ENCODE results near the gene SLC29A4.
"Not testable (repeated sequence)": the region's sequence is repeated elsewhere in the genome, so short reads cannot be mapped to it uniquely, and the experiment has no call there.

The SLC29A4 gene

DNA sequence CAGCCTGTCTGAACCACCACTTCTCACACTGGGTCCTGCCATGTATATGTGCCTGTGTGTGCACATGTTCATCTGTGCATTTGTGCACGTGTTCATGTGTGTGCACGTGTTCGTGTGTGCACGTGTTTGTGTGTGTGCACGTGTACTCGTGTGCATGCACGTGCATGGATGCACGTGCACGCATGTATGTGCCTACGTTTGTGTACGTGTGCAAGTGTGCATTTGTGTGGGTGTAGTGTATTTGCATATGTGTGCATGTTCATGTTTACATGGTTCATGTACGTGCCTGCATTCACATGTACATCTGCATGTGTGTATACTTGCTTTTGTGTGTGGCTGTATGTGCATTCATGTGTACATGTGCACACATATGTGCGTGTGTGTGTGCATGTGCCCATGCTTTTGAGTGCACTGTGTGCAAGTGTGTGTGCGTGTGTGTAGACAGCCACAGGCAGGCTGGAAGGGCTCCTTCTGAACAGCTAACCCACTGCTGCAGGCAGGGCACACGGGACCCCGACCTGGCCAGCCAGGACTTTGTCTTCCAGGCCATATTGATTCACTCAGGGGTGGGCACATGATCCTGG, 28.2 kb downstream of the SLC29A4 start:
- TF ChIP-seq, protein P1, sequence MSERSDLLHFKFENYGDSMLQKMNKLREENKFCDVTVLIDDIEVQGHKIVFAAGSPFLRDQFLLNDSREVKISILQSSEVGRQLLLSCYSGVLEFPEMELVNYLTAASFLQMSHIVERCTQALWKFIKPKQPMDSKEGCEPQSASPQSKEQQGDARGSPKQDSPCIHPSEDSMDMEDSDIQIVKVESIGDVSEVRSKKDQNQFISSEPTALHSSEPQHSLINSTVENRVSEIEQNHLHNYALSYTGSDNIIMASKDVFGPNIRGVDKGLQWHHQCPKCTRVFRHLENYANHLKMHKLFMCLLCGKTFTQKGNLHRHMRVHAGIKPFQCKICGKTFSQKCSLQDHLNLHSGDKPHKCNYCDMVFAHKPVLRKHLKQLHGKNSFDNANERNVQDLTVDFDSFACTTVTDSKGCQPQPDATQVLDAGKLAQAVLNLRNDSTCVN (tag by site-specific recombination; optimal IDR thresholded peaks at IDR 0.05), result peak; percentile 34
- TF ChIP-seq, protein P2, sequence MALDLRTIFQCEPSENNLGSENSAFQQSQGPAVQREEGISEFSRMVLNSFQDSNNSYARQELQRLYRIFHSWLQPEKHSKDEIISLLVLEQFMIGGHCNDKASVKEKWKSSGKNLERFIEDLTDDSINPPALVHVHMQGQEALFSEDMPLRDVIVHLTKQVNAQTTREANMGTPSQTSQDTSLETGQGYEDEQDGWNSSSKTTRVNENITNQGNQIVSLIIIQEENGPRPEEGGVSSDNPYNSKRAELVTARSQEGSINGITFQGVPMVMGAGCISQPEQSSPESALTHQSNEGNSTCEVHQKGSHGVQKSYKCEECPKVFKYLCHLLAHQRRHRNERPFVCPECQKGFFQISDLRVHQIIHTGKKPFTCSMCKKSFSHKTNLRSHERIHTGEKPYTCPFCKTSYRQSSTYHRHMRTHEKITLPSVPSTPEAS (tag by site-specific recombination; IDR thresholded peaks at IDR 0.05), result peak; percentile 75; the same call in 1 of the 2 replicates
- TF ChIP-seq ZNF521 (tag by site-specific recombination; IDR thresholded peaks at IDR 0.05), result no peak
- peaks cover 0 to 24% of the 10 kb centered on the region in 2 experiments; a peak in 2 of 3 replicates for H3K36me3 ChIP-seq (ENCODE audit: control insufficient read depth in 2 of 2, insufficient read depth in 1 of 2, low read length in 2 of 2)
- no peak overlapping the region for H3K27ac ChIP-seq (ENCODE audit: extremely low read depth, low read depth, low read length)

DNA sequence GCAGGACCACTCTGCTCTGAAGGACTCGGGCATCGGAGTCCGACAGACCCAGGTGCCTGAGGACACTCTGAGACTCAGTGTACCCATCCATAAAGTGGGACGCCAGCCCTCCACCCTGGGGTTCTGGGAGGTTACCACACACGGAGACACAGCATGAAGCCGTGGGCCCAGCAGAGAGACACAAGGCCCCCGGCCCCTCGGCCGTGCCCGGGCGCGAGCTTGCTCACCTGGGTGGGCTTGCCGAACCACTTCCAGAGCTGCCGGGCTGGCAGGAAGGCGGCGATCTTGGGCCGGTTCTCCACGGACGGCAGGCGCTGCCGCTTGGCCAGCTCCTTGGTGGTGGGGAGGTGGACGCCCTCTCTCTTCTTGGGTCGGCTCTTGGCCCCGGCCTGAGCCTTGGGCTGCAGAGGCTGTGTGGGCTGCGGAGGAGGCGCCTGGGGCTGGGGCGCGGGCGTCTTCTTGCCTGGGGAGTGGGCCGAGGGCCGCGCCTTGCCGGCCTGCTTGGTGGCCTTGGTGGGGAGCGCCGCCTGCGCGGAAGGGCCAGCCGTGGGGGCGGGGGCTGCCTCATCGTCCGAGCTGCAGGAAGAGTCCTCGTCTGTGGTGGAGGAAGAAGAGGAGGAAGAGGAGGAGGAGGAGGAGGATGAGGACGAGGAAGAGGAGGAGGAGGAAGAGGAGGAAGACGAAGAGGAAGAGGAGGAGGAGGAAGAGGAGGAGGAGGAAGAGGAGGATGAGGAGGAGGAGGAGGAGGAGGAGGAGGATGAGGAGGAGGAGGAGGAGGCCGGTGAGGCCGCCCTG, 29.7 kb downstream of the SLC29A4 start:
- H3K4me1 ChIP-seq (ENCODE audit: control insufficient read depth, insufficient read depth, low read length); POLR2A ChIA-PET; H3K4me3 ChIP-seq (ENCODE audit: low read depth, low read length); H3K9me3 ChIP-seq (ENCODE audit: control insufficient read depth, insufficient read depth, low read depth, low read length); CTCF ChIA-PET; H3K27ac ChIP-seq (ENCODE audit: extremely low read depth, low read depth, low read length): not testable (repeated sequence)
- peaks cover 0 to 24% of the 10 kb centered on the region in 2 experiments; a peak in 2 of 3 replicates for H3K36me3 ChIP-seq (ENCODE audit: control insufficient read depth in 2 of 2, insufficient read depth in 1 of 2, low read length in 2 of 2)
- TF ChIP-seq, protein P3, sequence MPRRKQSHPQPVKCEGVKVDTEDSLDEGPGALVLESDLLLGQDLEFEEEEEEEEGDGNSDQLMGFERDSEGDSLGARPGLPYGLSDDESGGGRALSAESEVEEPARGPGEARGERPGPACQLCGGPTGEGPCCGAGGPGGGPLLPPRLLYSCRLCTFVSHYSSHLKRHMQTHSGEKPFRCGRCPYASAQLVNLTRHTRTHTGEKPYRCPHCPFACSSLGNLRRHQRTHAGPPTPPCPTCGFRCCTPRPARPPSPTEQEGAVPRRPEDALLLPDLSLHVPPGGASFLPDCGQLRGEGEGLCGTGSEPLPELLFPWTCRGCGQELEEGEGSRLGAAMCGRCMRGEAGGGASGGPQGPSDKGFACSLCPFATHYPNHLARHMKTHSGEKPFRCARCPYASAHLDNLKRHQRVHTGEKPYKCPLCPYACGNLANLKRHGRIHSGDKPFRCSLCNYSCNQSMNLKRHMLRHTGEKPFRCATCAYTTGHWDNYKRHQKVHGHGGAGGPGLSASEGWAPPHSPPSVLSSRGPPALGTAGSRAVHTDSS (tag by site-specific recombination; IDR thresholded peaks at IDR 0.05), result peak; percentile 98
- TF ChIP-seq EGR2 (tag by site-specific recombination; IDR thresholded peaks at IDR 0.05; ENCODE audit: low read depth), result 0 out of 2 replicates have a peak, but pooled peaks have one; percentile 42
- 0 out of 2 replicates have a peak, but pooled peaks have one; percentile 7 for TF ChIP-seq ZFHX2 (tag by site-specific recombination; conservative IDR thresholded peaks at IDR 0.05)

More for the DNA sequence above, 28.2 kb downstream of the SLC29A4 start:
- Histone ChIP-seq H3K4me3 (ENCODE audit: low read depth, low read length) (no peak overlapping the region), H3K4me1 (ENCODE audit: control insufficient read depth, insufficient read depth, low read length) (no peaks in the 10 kb centered on the region), H3K9me3 (ENCODE audit: control insufficient read depth, insufficient read depth, low read depth, low read length) (no peaks in the 10 kb centered on the region)
- POLR2A ChIA-PET, result no interaction called here
- CTCF ChIA-PET, result no interaction called here

DNA sequence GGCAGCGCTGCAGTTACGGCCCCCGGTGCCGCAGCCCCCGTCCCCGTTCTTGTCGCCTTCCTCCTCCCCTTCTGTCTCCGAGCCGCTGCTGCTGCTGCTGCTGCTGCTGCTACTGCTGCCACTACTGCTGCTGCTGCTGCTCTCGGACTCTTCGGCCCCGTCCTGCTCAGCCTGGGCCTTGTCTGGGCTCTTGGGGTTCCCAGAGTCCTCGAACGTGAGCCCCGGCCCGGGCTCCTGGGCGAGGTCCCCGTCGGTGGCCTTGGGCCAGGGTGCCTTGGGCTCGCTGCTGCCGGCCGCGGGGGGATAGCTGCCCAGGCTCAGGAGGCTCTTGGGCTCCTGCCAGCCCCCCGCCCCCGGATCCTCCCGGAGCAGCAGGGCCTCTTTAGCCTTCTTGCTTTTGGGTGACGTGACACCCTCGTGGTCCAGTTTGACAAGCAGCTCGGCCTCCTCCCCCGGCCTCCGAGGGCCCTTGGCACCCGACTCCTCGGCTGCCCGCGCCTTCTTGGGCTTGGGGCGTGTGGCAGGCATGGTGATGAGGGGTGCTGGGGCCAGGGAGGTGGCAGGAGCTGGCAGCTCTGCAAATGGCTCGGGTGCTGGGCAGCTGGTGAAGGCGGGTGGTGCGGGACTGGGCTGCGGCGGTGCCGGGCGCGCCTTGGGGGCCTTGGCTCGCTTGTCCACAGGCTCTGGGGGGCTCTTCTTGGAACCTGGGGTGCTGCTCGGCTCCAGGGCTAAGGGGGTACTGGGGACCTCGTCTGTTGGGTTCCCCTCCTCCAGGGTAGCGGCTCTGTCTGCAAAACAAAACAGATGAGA, 30.5 kb downstream of the SLC29A4 start:
- H3K4me1 ChIP-seq (ENCODE audit: control insufficient read depth, insufficient read depth, low read length); H3K27ac ChIP-seq (ENCODE audit: extremely low read depth, low read depth, low read length); H3K9me3 ChIP-seq (ENCODE audit: control insufficient read depth, insufficient read depth, low read depth, low read length); POLR2A ChIA-PET; H3K4me3 ChIP-seq (ENCODE audit: low read depth, low read length): not testable (repeated sequence)
- peaks cover 0 to 16% of the 10 kb centered on the region in 2 experiments; a peak in 2 of 3 replicates for H3K36me3 ChIP-seq (ENCODE audit: control insufficient read depth in 2 of 2, insufficient read depth in 1 of 2, low read length in 2 of 2)
- CTCF ChIA-PET, result interaction anchor here (0.6 to 0.7 kb wide), 2 partner anchors 53 to 54 kb away, joined by 3 read pairs; no protein-coding TSS in a partner anchor
- TF ChIP-seq, protein P3 (tag by site-specific recombination; IDR thresholded peaks at IDR 0.05), result peak; percentile 41; the same call in 1 of the 2 replicates

DNA sequence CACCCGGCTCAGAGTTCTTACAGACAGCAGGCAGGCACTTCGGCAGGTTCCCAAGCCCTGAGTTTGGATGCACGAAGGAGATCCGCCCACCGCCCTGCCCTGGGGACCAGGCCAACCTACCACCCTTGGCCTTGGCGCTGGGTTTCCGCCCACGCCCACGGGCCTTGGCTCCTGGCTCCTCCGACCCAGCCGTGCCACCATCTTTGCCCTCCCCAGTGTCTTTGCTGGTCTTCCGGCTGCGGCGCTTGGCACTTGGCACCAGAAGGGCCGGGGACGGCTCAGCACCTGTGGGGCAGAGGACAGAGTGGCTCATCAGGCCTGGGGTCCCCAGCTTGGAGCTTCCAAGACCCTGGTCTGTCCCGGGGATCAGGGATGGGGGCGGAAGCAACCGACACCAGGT, 32.1 kb downstream of the SLC29A4 start:
- peaks cover 0 to 23% of the 10 kb centered on the region in 2 experiments; a peak in 2 of 3 replicates for H3K36me3 ChIP-seq (ENCODE audit: control insufficient read depth in 2 of 2, insufficient read depth in 1 of 2, low read length in 2 of 2)
- CTCF ChIA-PET, result no interaction called here
- POLR2A ChIA-PET, result no interaction called here

More for the DNA sequence above, 32.1 kb downstream of the SLC29A4 start:
- Histone ChIP-seq H3K4me1 (ENCODE audit: control insufficient read depth, insufficient read depth, low read length) (no peaks in the 10 kb centered on the region), H3K4me3 (ENCODE audit: low read depth, low read length) (no peak overlapping the region), H3K27ac (ENCODE audit: extremely low read depth, low read depth, low read length) (no peak overlapping the region), H3K9me3 (ENCODE audit: control insufficient read depth, insufficient read depth, low read depth, low read length) (no peaks in the 10 kb centered on the region)
- TF ChIP-seq ZNF521 (tag by site-specific recombination; IDR thresholded peaks at IDR 0.05) (no peak), EGR2 (tag by site-specific recombination; IDR thresholded peaks at IDR 0.05; ENCODE audit: low read depth) (0 out of 2 replicates have a peak, but pooled peaks have one; percentile 7), ZFP41 (tag by site-specific recombination; IDR thresholded peaks at IDR 0.05; ENCODE audit: borderline replicate concordance) (no peak), ZBTB17 (tag by site-specific recombination; IDR thresholded peaks at IDR 0.05) (no peak), ZSCAN23 (tag by site-specific recombination; IDR thresholded peaks at IDR 0.05) (no peak), ZFHX2 (tag by site-specific recombination; conservative IDR thresholded peaks at IDR 0.05) (0 out of 2 replicates have a peak, but pooled peaks have one; percentile 11), ZNF510 (tag by site-specific recombination; IDR thresholded peaks at IDR 0.05; ENCODE audit: insufficient replicate concordance) (no peak), ZNF24 (tag by site-specific recombination; IDR thresholded peaks at IDR 0.05) (no peak), ZNF837 (tag by site-specific recombination; IDR thresholded peaks at IDR 0.05) (no peak), ZNF792 (tag by site-specific recombination; IDR thresholded peaks at IDR 0.05) (no peak)
- TF ChIP-seq, protein P4, sequence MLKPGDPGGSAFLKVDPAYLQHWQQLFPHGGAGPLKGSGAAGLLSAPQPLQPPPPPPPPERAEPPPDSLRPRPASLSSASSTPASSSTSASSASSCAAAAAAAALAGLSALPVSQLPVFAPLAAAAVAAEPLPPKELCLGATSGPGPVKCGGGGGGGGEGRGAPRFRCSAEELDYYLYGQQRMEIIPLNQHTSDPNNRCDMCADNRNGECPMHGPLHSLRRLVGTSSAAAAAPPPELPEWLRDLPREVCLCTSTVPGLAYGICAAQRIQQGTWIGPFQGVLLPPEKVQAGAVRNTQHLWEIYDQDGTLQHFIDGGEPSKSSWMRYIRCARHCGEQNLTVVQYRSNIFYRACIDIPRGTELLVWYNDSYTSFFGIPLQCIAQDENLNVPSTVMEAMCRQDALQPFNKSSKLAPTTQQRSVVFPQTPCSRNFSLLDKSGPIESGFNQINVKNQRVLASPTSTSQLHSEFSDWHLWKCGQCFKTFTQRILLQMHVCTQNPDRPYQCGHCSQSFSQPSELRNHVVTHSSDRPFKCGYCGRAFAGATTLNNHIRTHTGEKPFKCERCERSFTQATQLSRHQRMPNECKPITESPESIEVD (tag by site-specific recombination; IDR thresholded peaks at IDR 0.05), result no peak
